H1 (cell line): ENCODE measurements around the gene FBXO5. TPM values are rescaled to one million over a fixed set of nuclear protein-coding genes. Genes with fewer than 3 reads are reported as not detected.

ENCODE experiments used
- ASH2L ChIP-seq: fragments of 200-600, 300-600 bp; sonication (generic); IDR thresholded peaks from one replicate; pipeline ENCODE4 v1.7.1; 2017; ENCODE audit warnings: low read length
- BACH1 ChIP-seq: IDR thresholded peaks from 2 replicates; pipeline ENCODE4 v1.6.1; 2012; ENCODE audit warnings: low read length, improper control_type of control experiment
- CHD1 ChIP-seq: IDR thresholded peaks from 2 replicates; pipeline ENCODE4 v1.6.1; 2012; ENCODE audit warnings: low read depth, low read length, improper control_type of control experiment
- CHD2 ChIP-seq: IDR thresholded peaks from 2 replicates; pipeline ENCODE4 v1.6.1; 2012; ENCODE audit warnings: low read length, improper control_type of control experiment
- GABPA ChIP-seq: IDR thresholded peaks from 2 replicates; pipeline ENCODE4 v1.6.1; 2011; ENCODE audit warnings: mild to moderate bottlenecking, low read length, moderate library complexity, borderline replicate concordance; ENCODE audit not compliant: insufficient read depth
- KDM1A ChIP-seq: fragments of 200-600, 300-600 bp; sonication (generic); IDR thresholded peaks from 2 replicates; pipeline ENCODE4 v1.7.1; 2016; ENCODE audit warnings: mild to moderate bottlenecking, low read length, borderline replicate concordance
- KDM4A ChIP-seq: IDR thresholded peaks from one replicate; pipeline ENCODE4 v1.7.1; 2012; ENCODE audit warnings: low read depth, mild to moderate bottlenecking, moderate library complexity, low read length, inconsistent platforms; ENCODE audit not compliant: severe bottlenecking
- POLR2A ChIP-seq, 2 experiments: IDR thresholded peaks; 1 replicate in 1 of 2; 2 replicates in 1 of 2; pipeline ENCODE4 v1.6.1; 2011; ENCODE audit warnings: low read depth in 2 of 2, low read length in 2 of 2, mild to moderate bottlenecking in 2 of 2; ENCODE audit errors: control extremely low read depth in 1 of 2
- POLR2AphosphoS5 ChIP-seq: IDR thresholded peaks from 2 replicates; pipeline ENCODE4 v1.6.1; 2011; ENCODE audit warnings: low read depth, low read length
- RBBP5 ChIP-seq: IDR thresholded peaks from 2 replicates; pipeline ENCODE4 v1.7.1; 2012; ENCODE audit warnings: low read depth, mild to moderate bottlenecking, inconsistent platforms, low read length, moderate library complexity, borderline replicate concordance
- RXRA ChIP-seq: IDR thresholded peaks from 2 replicates; pipeline ENCODE4 v1.6.1; 2011; ENCODE audit warnings: low read depth, mild to moderate bottlenecking, low read length, moderate library complexity; ENCODE audit not compliant: insufficient read depth
- SIN3A ChIP-seq, 2 experiments: IDR thresholded peaks in 1 of 2; conservative IDR thresholded peaks in 1 of 2; 2 replicates each; pipeline ENCODE4 v1.6.1; 2011 to 2012; ENCODE audit warnings: low read length in 2 of 2, improper control_type of control experiment in 1 of 2, low read depth in 1 of 2, mild to moderate bottlenecking in 1 of 2
- SIRT6 ChIP-seq: IDR thresholded peaks from one replicate; pipeline ENCODE4 v1.7.1; 2012; ENCODE audit warnings: low read length, inconsistent platforms
- SIX5 ChIP-seq: IDR thresholded peaks from 2 replicates; pipeline ENCODE4 v1.6.1; 2011; ENCODE audit warnings: mild to moderate bottlenecking, low read depth, low read length
- SP2 ChIP-seq: IDR thresholded peaks from 2 replicates; pipeline ENCODE4 v1.6.1; 2012; ENCODE audit warnings: mild to moderate bottlenecking, low read length, inconsistent platforms
- SP4 ChIP-seq: IDR thresholded peaks from 2 replicates; pipeline ENCODE4 v1.6.1; 2012; ENCODE audit warnings: low read length, inconsistent platforms
- TAF1 ChIP-seq: IDR thresholded peaks from 2 replicates; pipeline ENCODE4 v1.6.1; 2011; ENCODE audit warnings: mild to moderate bottlenecking, low read depth, low read length
- TBP ChIP-seq: IDR thresholded peaks from 2 replicates; pipeline ENCODE4 v1.6.1; 2011; ENCODE audit warnings: low read depth, low read length, improper control_type of control experiment
- YY1 ChIP-seq: IDR thresholded peaks from 2 replicates; pipeline ENCODE4 v1.6.1; 2011; ENCODE audit warnings: low read depth, mild to moderate bottlenecking, low read length
- ZNF274 ChIP-seq: IDR thresholded peaks from 2 replicates; pipeline ENCODE4 v1.7.0; 2012; ENCODE audit warnings: low read length, borderline replicate concordance; ENCODE audit errors: extremely low read depth
- polyA plus RNA-seq, 7 experiments: library from polyadenylated mRNA; depleted of rRNA in 3 of 7; stranded (reverse) in 5 of 7; unstranded in 2 of 7; fragments of >200 nt in 5 of 7; fragments of 200-250 nt in 2 of 7; gene quantifications; 1 replicate in 5 of 7; 2 replicates in 1 of 7; 4 replicates in 1 of 7; pipeline versions ENCODE4 v1.2.1 to v1.2.3, GENCODE V29; 2011 to 2013; ENCODE audit warnings: missing spikeins in 2 of 7, mixed read lengths in 2 of 7
- total RNA-seq: library from RNA; stranded (reverse); fragmentation: NEBNext Ultra II Directional; extraction: Animal tissue kit (Norgen Biotek cat#: 25700); gene quantifications from 2 replicates; pipeline ENCODE4 v1.2.1, GENCODE V29; 2021
- TF ChIP-seq, protein P1 (sequence below), 3 experiments: IDR thresholded peaks; 1 replicate in 2 of 3; 2 replicates in 1 of 3; pipeline versions ENCODE4 v1.5.1 to v1.6.1; 2011; ENCODE audit warnings: low read length in 3 of 3, mild to moderate bottlenecking in 3 of 3, inconsistent platforms in 2 of 3, low read depth in 1 of 3, moderate library complexity in 1 of 3; ENCODE audit not compliant: insufficient read depth in 1 of 3; ENCODE audit errors: control extremely low read depth in 1 of 3
- TF ChIP-seq, protein P2 (sequence below): IDR thresholded peaks from 2 replicates; pipeline ENCODE4 v1.6.1; 2012; ENCODE audit warnings: inconsistent platforms

Gene FBXO5
- total and polyA plus RNA-seq, 2 of the 8 experiments (the other 6 are each of a cell fraction or from before 2014, with no cell fraction given) = 13.7 to 55.1 TPM

DNA sequence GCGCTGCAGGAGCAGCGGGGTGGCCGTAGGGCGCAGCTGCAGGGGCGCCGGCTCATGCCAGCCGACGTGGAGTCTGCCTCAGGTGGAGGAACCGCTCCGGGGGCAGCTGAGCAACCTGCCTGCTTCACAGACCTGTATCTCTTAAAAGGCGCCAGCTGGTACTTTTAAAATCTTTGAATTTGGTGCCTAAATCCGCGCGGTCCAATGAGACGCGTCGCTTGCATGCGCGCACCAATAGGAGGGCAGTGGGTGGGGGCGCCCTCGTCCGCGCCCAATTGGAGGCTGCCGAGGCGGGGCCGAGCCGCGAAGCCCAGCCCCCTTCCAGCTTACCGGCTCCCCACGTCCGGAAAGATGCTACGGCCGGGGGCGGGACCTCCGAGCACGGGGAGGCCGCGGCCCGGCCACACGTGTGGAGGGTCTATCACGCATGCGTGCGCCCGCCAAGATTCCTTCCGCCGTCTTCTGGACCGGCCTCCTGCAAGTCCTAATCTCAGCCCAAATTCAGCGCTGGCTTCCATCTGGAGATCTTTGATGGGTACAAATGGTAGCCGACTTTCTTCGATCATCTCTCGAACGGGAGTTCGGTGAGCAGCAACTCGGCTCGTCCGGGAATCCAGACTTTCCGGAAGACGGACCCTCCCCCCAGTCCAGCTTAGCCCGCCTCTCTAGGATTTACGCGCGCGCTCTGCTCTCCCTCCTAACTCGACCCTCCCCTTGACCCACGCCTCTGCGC, at the start of gene FBXO5 (continued):
- TF ChIP-seq, protein P1, sequence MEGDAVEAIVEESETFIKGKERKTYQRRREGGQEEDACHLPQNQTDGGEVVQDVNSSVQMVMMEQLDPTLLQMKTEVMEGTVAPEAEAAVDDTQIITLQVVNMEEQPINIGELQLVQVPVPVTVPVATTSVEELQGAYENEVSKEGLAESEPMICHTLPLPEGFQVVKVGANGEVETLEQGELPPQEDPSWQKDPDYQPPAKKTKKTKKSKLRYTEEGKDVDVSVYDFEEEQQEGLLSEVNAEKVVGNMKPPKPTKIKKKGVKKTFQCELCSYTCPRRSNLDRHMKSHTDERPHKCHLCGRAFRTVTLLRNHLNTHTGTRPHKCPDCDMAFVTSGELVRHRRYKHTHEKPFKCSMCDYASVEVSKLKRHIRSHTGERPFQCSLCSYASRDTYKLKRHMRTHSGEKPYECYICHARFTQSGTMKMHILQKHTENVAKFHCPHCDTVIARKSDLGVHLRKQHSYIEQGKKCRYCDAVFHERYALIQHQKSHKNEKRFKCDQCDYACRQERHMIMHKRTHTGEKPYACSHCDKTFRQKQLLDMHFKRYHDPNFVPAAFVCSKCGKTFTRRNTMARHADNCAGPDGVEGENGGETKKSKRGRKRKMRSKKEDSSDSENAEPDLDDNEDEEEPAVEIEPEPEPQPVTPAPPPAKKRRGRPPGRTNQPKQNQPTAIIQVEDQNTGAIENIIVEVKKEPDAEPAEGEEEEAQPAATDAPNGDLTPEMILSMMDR (IDR thresholded peaks at IDR 0.05; ENCODE audit: control extremely low read depth in 1 of 3, insufficient read depth in 1 of 3, low read depth in 1 of 3, low read length in 3 of 3) = peak in 1 of 3 experiments; percentile 4; a peak in 1 of 4 replicates
- peak; percentile 44 for TF ChIP-seq KDM4A
- peak; percentile 97 to 99 for TF ChIP-seq SIN3A (conservative IDR thresholded peaks at IDR 0.05 in 1 of 2, IDR thresholded peaks at IDR 0.05 in 1 of 2; ENCODE audit: low read depth in 1 of 2, low read length in 2 of 2)
- TF ChIP-seq SP4 = peak; percentile 73
- TF ChIP-seq POLR2AphosphoS5 = peak; percentile 84
- TF ChIP-seq POLR2A (IDR thresholded peaks at IDR 0.05; ENCODE audit: control extremely low read depth in 1 of 2, low read depth in 2 of 2, low read length in 2 of 2) = peak; percentile 86 to 97
- peak; percentile 48 for TF ChIP-seq SP2
- no peak for TF ChIP-seq ASH2L
- TF ChIP-seq, protein P2, sequence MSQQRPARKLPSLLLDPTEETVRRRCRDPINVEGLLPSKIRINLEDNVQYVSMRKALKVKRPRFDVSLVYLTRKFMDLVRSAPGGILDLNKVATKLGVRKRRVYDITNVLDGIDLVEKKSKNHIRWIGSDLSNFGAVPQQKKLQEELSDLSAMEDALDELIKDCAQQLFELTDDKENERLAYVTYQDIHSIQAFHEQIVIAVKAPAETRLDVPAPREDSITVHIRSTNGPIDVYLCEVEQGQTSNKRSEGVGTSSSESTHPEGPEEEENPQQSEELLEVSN = peak; percentile 82
- TF ChIP-seq YY1 = no peak
- no peak for TF ChIP-seq ZNF274
- TF ChIP-seq GABPA = no peak
- peak; percentile 89; the same call in 1 of the 2 replicates for TF ChIP-seq RBBP5
- TF ChIP-seq CHD2 = peak; percentile 84
- no peak for TF ChIP-seq KDM1A
- no peak for TF ChIP-seq RXRA
- TF ChIP-seq TAF1 = peak; percentile 92
- 0 out of 2 replicates have a peak, but pooled peaks have one; percentile 24 for TF ChIP-seq CHD1
- peak; percentile 91 for TF ChIP-seq TBP
- TF ChIP-seq SIRT6 = no peak
- no peak for TF ChIP-seq SIX5
- 0 out of 2 replicates have a peak, but pooled peaks have one; percentile 9 for TF ChIP-seq BACH1
